Sciatic nerve (tissue), 2 donors: ENCODE results near the gene PNMA6E. TPM values are rescaled to one million over a fixed set of nuclear protein-coding genes. Genes with fewer than 3 reads are reported as not detected.

ENCODE experiments used
- ATAC-seq: fragments of 200-7000 bp; cut with Tn5 transposase; one replicate; pipeline ENCODE4 v1.9.1; 2020; ENCODE audit warnings: mild to moderate bottlenecking, moderate library complexity
- DNase-seq: peaks from one replicate; pipeline ENCODE4 v3.0.0-alpha.2; 2020; ENCODE audit warnings: low spot score
- intact Hi-C: fragments of 100-400 bp; cut with DNase I; formaldehyde crosslinking; loops from one replicate; pipeline ENCODE4 v1.14.2; 2022
- total RNA-seq: library from RNA; stranded (reverse); fragmentation: NEBNext Ultra II Directional; extraction: Animal tissue kit (Norgen Biotek cat#: 25700); gene quantifications from one replicate; pipeline ENCODE4 v1.2.1, GENCODE V29; 2021
- donor health status: DM: no; HTN: no; CAD: no.
- donor health status: DM: no; HTN: no; CAD: no.

PNMA6E gene
- total RNA-seq, 1 donor from 2014 or later = not detected

DNA sequence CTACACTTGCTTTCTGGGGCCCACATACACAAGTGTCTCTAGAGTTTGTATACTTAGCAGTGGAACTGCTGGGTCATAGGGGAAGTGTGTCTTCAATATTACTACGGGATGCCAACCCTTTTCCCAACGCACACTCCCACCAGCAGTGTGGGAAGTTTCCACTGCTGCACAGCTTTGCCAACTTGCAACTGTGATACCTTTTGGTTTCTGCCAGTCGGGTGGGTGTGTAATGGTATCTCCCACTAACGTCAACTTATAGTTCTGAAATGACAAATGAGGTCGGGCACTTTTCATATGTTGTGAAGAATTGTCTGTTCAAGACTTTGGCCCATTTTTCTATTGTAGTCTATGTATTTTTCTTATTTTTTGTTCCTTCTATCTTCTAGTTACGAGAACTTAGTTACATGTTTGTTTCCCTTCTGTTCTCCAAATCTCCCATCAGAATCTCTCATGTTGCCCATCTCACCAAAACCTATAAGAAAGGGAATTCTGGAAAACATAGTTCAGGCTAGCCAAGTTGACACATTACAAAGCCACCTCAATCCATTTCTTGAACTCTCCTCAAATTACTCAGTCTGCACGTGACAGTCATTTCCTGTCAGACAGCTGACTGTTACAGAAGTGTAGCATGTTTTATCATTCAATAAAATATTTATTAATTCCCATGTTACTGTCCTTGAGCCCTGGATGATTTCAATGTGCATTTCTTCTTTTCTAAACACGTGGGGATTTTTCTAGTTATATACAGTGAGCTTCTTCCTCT, 30.7 kb downstream of the PNMA6E start:
- DNase-seq (no peak), ATAC-seq (no peak)
- intact Hi-C loops = no loop called here

DNA sequence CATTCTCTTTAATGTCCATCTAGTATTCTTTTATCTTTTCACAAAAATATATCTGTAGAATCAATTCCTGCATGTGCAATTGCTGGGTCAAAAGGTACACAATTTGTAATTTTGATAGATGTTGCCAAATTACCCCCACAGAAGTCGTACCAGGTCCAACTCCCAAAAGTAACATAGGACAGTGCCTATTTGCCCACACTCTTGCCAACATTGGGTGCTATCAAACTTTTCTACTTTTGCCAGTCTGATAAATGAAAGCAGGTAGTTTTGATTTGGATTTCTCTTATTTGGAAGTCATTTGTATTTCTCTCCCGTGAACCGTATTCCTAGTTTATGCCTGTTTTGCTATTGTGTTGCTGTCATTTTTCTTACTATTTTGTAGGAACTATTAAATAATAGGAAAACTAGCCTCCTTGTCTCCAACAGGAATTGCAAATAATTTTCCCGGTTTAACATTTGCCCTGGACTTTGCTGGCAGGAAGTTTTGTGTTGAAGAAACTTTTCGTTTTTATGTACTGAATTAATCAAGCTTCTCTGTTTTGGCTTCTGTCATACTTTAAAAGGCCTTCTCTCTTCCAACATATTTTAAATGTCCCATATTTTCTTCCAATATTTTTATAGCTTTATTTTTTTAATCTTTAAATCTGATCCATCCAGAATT, 34.1 kb downstream of the PNMA6E start:
- intact Hi-C loops = no loop called here
- ATAC-seq = no peak
- DNase-seq = no peak

DNA sequence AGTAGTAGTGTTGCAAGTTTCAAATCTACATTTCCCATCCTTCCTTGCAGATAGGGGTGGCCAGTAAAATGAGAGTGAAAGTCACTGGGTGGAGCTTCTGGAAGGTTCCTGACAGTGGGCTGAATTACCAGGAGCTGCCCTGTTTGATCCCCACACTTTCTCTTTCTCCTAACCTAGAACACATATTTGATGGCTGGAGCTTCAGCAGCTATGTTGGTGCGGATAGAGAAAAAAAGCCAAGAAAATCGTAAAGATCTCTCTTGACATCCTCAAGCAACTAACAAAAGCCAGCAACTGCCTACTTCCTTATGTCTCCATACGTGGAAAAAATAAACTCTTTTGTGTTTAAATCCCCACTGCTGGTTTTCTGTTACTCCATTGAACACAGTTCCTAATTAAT, 35.0 kb downstream of the PNMA6E start:
- intact Hi-C loops = no loop called here
- ATAC-seq (no peak), DNase-seq (no peak)

DNA sequence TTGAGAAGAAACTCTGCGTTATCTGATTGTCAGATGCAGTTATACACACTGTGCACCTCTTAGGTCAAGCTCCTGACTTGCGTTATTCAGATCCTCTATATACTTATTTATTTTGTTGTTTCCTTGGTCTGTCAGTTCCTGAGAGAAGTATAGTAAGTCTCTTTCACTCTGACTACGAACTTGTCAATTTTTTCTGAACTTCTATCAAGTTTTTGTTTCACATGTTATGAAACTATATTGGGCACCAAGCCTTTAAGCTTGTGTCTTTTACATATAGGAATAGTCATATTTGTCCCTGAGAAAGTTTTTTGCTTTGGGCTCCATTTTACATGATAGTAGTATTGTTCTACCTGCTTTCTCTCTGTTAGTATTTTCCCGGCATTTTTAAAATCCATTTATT, 35.5 kb downstream of the PNMA6E start:
- intact Hi-C loops = no loop called here
- DNase-seq = no peak

DNA sequence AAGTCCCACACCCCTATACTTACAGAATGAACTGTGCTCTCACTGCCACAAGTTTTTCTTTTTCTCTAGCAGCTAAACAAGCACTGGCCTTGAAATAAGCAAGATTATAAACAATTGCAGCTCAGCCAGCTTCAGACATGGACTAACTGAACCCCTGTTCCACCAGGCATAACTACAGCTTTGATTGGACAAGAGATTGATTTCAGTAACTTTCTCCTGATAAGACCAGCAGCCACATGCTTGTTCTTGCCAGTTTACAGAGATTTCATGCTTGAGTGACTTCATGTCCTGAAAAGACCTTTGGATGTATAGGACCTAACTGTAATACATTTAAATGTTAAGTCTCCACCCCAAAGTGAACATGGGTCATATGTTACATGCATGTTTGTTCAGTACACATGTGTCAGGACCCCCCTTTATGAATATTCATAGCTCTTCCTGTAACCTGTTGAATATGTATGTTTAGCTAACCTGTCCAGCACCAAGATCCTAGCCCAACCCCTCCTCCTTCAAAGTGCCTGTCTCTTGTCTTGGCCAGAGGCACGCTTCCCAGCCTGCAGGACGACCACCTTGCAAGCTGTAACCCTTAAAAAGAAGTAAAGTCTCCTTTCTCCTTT, 39.3 kb downstream of the PNMA6E start:
- no peak for ATAC-seq
- no peak for DNase-seq
- intact Hi-C loops = no loop called here

More for the DNA sequence above, 35.5 kb downstream of the PNMA6E start:
- ATAC-seq = no peak

DNA sequence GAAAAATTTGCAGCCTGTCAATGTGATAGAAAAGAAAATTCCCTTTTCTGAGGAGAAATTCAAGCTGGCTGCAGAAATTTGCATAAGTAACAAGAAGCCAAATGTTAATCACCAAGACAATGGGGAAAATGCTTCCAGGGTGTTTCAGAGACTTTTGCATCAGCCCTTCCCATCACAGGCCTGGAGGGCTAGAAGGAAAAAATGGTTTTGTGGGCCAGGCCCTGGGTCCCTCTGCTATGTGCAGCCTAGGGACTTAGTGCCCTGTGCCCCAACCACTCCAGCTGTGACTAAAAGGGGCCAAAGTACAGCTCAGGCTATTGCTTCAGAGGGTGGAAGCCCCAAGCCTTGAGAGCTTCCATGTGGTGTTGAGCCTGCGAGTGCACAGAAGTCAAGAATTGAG, 43.3 kb downstream of the PNMA6E start:
- ATAC-seq (no peak), DNase-seq (no peak)
- intact Hi-C loops = no loop called here

DNA sequence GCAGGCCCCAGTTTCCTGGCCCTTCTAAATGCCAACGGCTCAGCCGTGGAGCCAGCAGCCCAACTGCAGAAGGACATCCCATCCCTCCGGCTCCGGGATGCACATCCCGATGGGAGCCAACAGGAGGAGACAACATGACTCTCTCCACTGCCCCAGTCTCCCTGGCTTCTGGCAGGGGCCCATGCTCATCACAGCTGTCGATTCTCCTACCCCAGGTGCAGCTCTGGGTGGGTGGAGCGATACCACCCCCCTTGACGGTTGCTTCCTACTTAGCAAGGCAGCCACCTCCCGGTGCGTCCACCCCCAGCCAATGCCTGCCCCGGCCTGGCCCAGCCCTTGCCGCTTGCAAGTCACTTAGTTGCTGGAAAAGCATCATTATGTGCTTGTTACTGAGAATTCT, 47.7 kb downstream of the PNMA6E start:
- ATAC-seq (peak; percentile 32), DNase-seq (no peak)
- intact Hi-C loops = no loop called here

DNA sequence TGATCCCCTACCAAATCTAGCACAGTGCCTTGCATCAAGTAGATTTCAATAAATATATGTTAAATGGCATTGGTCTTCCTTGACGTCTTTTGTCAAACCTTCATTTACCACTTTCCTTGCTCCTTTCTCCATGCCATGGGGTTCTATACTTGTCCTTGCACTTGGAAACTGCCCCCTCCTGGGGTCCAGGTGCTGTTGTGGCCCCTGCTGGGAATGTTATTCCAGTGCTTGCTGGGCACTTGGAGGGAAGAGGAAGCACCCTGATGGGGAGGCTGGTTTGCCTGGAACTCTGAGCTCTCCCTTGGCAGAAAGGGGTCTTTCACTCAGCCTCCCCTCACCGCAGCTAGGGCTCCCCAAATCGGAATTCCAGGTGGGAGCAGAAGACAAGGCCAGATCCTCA, 48.3 kb downstream of the PNMA6E start:
- intact Hi-C loops = no loop called here
- DNase-seq = no peak
- ATAC-seq = no peak

DNA sequence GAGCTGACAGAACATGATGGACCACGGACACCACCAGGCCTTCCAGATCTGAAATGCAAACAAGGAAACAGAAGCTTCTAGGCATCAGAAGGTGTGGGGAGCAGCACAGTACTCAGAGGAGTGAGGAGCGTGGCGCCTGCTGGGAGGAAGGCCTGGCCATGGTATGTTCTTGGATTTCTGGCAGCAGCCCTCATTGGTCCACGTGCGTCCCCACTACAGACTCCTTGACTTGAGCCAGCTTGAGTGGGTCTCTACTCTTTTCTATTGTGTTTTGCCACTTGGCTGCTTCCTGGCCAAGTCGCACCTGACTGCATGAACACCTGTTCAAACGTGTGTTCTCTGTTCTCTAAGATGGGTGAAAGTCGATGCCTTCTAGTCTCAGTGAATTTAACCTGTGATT, 49.2 kb downstream of the PNMA6E start:
- intact Hi-C loops = no loop called here
- no peak for ATAC-seq
- DNase-seq = no peak

DNA sequence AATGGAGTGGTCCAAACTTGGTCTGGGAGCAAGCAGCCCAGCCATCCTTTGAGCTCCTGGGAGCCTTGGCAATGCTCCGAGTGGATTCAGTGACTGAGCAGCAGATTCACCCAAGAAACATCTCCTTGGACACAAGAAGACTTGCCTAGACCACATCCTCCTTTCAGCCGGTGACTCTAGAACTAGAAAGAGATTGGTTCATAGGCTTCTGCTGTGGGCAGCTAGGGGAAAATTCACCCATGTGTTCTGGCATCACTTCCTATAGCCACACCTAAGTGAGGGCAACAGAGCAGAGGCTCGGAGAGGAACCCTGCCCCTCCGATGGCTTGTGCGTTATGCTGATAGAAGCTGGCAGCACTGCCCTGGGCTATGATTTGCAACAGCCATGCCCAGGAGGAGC, 51.2 kb downstream of the PNMA6E start:
- DNase-seq (no peak), ATAC-seq (no peak)
- intact Hi-C loops = no loop called here

DNA sequence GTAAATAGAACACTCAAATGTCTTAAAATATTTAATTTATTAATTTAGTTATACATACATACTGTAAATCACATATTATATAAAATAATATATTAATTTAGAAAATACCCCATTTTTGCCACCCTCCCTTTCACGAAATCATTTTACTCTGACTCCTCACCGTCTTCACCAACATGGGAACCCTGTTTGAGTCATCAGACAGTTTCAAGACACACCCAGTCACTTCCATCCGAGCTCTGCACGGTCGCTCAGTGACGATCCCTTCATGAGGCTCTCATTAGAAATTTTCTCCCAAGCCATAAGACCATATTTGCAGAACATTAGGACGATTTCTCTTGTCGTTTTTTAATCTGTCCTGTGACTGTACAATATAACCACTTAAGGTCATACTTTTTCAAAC, 52.7 kb downstream of the PNMA6E start:
- DNase-seq (no peak), ATAC-seq (no peak)
- intact Hi-C loops = no loop called here

DNA sequence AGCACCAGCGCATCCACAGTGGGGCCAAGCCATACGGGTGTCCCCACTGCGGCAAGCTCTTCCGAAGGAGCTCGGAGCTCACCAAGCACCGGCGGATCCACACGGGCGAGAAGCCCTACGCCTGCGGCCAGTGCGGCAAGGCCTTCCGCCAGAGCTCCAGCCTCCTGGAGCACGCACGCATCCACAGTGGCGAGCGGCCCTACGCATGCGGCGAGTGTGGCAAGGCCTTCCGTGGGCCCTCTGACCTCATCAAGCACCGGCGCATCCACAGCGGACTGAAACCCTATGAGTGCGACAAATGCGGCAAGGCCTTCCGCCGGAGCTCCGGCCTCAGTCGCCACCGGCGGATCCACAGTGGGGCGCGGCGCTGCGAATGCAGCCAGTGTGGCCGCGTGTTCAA, 53.6 kb downstream of the PNMA6E start:
- ATAC-seq (no peak), DNase-seq (no peak)
- intact Hi-C loops = no loop called here

Other genes starting within 250 kb of the PNMA6E start
- not detected for gene MAGEA1, start 222.1 kb downstream of the PNMA6E start, total RNA-seq
- gene PNMA6F, start 79.6 kb downstream of the PNMA6E start, total RNA-seq = not detected
- gene ZNF275, start 67.2 kb downstream of the PNMA6E start, total RNA-seq = 11.4 TPM
- gene ZFP92, start 10.1 kb upstream of the PNMA6E start, total RNA-seq = 0.85 TPM
- gene TREX2, start 44.7 kb upstream of the PNMA6E start, total RNA-seq = 1.7 TPM
- 31.4 TPM for gene HAUS7, start 69.2 kb upstream of the PNMA6E start, total RNA-seq
- gene BGN, start 93.6 kb upstream of the PNMA6E start, total RNA-seq = 115 TPM
- gene ATP2B3, start 116.3 kb upstream of the PNMA6E start, total RNA-seq = 0.09 TPM
- gene CCNQ, start 197.8 kb upstream of the PNMA6E start, total RNA-seq = 11.9 TPM
- gene DUSP9, start 245.9 kb upstream of the PNMA6E start, total RNA-seq = 0.13 TPM